ENCODE results near the gene GALNT15.

DNA sequence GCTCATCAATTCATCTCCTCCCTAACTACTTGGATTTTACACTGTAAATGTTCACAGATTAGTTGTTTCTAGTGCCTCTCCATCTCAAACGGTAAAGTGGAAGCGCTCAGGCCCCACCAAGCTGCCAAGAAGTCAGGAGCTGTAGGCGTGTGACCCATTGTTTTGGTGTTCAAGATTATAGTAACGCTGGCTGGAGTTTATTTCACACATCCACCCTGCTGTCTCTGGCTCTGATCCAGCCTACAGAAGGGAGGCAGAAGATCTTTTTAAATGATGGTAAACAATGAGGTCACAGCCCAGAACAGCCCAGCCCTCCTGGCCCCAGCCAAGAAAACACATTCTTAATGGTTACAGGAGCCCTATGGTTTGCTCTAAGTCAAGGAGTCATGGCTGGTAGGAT lies 25.7 kb upstream of the GALNT15 start:
- TF ChIP-seq, protein P1, sequence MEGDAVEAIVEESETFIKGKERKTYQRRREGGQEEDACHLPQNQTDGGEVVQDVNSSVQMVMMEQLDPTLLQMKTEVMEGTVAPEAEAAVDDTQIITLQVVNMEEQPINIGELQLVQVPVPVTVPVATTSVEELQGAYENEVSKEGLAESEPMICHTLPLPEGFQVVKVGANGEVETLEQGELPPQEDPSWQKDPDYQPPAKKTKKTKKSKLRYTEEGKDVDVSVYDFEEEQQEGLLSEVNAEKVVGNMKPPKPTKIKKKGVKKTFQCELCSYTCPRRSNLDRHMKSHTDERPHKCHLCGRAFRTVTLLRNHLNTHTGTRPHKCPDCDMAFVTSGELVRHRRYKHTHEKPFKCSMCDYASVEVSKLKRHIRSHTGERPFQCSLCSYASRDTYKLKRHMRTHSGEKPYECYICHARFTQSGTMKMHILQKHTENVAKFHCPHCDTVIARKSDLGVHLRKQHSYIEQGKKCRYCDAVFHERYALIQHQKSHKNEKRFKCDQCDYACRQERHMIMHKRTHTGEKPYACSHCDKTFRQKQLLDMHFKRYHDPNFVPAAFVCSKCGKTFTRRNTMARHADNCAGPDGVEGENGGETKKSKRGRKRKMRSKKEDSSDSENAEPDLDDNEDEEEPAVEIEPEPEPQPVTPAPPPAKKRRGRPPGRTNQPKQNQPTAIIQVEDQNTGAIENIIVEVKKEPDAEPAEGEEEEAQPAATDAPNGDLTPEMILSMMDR (IDR thresholded peaks at IDR 0.05; ENCODE audit: low read depth, low read length, missing input control) = no peak
- TF ChIP-seq, protein P2, sequence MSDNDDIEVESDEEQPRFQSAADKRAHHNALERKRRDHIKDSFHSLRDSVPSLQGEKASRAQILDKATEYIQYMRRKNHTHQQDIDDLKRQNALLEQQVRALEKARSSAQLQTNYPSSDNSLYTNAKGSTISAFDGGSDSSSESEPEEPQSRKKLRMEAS (IDR thresholded peaks at IDR 0.05) = no peak
- TF ChIP-seq, protein P3, sequence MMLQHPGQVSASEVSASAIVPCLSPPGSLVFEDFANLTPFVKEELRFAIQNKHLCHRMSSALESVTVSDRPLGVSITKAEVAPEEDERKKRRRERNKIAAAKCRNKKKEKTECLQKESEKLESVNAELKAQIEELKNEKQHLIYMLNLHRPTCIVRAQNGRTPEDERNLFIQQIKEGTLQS (IDR thresholded peaks at IDR 0.05) = no peak
- no peak for TF ChIP-seq YY1 (IDR thresholded peaks at IDR 0.05)
- TF ChIP-seq SP1 (IDR thresholded peaks at IDR 0.05) = no peak
- TF ChIP-seq RAD21 (IDR thresholded peaks at IDR 0.05) = peak in 1 of 2 donors; percentile 12

Measured in liver (tissue), 3 donors.